GM19372 (cell line): ENCODE data around the gene WNT10A.

Experiments used
- ATAC-seq: cut with Tn5 transposase; IDR thresholded peaks from one replicate; pipeline ENCODE4 v1.9.1; 2021; ENCODE audit warnings: mild to moderate bottlenecking, low read depth, moderate library complexity; ENCODE audit not compliant: unreplicated experiment

Gene WNT10A

DNA sequence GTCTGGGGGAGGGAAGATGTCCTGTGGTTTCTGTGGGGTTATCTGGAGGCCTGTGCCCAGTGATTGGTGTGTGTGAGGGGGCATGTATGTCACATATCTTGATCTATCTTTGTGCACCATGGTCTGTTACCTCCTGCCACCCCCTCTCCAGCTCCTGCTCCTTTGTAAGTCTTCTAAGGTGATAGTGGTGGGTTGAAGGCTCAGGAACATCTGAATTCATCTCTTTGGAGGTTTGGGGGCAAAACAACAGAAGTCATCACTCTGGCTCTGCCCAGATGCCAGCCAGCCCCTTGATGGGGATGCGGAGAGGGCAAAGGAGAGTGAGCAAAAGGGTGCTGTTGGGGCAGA, 23.8 kb upstream of the WNT10A start:
- no peak for ATAC-seq

DNA sequence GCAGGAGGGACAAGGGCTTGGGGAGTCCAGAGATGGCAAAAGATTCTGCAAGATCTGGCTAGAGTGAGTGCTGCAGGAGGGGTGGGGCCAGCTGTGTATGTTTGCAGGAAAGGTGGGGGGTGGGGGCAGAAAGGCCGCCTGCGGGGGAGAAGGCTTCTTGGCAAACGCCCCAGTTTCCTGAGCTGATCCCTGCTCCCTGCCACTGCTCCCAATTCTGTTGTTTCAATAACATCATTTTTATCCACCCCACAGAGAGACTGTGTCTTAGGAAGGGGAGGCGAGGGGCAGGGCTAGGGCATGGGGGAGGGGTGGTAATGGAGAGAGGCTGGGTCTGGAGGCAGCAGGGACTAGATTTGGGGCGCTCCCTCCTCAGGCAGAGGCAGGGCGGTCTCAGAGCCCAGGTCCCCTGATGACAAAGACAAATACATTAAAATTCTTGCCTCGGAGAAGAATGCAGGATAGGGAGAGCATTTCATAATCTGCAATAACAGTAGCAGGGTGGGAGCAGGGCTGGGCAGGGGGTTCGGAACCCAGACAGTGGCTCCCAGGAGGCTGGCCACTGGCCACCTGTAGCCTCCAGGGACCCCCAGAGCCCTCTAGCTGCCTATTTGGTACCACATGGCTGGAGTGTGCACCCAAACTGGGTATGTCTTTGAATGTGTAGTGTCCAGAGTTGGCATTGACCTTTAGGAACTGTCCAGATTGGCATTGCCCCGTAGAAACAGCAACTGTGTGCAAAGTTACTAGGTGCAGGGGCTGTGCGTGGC, 23.1 kb upstream of the WNT10A start:
- no peak for ATAC-seq

- no peak for ATAC-seq
These were observed 22.6 kb upstream of the WNT10A start for GRCh38 chr2:218858138-218858445.

DNA sequence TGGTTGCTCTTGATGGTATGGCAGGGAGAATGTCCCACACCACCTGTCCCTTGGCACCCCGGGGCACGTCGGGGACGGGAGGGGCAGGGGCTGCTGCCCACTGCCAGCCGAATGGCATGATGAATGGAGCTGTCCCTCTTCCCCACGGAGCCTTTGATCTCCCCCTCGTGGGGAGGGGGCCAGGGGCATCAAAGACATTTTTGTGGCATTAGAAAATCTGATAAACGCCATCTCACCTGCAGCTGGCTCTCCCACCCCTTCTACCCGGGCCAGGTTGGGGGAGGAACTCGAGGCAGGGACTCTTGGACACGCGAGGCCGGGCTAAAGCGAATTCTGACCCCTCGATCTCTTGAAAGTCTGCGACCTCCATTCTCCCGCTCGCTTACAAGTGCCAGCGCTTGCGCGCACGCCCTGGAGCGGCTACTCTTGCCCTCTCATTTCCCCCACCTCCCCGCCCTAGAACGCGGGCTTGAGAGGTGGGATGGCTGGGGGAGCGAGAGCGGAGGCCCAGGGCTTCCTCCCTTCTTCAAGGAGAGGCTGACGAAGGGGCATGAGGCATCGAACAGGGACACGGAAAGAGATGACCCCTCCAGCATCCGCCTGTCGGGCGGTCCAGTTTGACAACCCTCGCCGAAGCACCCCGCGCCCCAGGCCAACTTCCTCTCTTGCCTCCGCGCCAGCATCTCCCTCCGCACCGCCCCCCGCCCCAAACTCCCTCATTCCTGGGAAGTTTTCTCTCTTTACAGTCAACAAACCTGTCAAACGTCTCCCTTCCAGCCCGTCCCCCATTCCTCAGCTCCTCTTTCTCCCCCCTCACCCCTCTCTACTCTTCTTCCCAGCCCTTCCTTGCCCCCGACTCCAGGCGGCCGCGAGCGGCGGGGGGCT, 21.7 kb upstream of the WNT10A start:
- ATAC-seq = no peak

DNA sequence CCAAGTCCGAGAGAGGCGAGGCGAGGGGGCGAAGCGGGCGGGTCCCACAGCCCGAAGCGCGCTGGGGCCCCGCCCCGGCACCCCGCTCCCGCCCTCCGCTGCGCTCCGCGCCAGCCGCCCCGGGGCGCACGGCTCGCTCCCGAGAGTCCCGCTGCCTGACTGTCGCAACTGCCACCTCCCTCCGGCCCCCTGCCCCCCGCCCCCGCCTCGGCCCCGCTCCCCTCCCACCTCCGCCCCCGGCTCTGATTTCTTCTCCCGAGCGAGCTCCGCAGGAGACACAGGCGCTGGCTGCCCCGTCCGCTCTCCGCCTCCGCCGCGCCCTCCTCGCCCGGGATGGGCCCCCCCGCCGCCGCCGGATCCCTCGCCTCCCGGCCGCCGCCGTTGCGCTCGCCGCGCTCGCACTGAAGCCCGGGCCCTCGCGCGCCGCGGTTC, 21.1 kb upstream of the WNT10A start, which contains the start of gene WNT6:
Gene WNT6, plus strand, starts transcription at position 250 of the 432 bp plus-strand sequence. CDS start 233 bp downstream, outside the sequence.
- no peak for ATAC-seq

DNA sequence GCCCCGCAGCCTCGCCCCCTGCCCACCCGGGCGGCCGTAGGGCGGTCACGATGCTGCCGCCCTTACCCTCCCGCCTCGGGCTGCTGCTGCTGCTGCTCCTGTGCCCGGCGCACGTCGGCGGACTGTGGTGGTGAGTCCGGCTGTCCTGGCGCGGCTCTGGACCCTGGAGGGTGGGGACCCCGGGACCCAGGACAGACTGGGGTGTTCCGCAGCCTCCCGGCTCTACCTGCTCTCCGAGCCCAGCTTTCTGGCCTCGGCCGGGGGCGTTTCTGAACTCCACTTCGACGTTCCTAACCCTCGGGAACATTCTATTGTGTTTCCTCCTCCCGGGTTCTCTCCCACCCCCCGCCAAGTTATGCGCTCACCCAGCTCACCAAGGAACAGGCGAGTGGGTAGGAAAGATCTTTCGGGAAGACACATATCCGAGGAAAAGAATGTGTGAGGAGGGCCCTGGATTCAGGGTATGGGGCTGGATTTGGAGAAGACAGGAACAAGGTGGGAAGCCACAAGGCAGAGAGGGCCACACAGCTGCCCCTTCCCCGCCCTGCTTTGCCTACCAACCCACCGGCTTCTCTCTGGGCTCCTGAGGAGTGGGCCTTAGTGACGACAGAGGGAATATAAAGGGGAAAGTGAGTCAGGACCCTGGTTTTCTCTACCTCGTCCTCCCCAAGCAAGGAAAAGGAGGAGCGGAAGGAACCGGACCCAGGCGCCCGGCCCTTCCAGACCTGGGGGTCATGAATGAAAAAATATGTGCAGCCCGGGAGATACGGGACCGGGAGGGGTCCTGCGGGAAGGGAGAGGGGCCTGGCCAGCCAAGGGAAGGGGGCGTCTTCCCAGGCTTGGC, 20.4 kb upstream of the WNT10A start:
- no peak for ATAC-seq

- ATAC-seq = no peak
These were observed 19.7 kb upstream of the WNT10A start for GRCh38 chr2:218860950-218861381.

GRCh38 chr2:218861645-218862318, 18.9 kb upstream of the WNT10A start:
- ATAC-seq = no peak

- ATAC-seq = no peak
These were observed 17.6 kb upstream of the WNT10A start for GRCh38 chr2:218863021-218863520.

- no peak for ATAC-seq
These were observed 15.3 kb upstream of the WNT10A start for GRCh38 chr2:218865396-218865795.

GRCh38 chr2:218865999-218866398, 14.7 kb upstream of the WNT10A start:
- ATAC-seq = no peak

DNA sequence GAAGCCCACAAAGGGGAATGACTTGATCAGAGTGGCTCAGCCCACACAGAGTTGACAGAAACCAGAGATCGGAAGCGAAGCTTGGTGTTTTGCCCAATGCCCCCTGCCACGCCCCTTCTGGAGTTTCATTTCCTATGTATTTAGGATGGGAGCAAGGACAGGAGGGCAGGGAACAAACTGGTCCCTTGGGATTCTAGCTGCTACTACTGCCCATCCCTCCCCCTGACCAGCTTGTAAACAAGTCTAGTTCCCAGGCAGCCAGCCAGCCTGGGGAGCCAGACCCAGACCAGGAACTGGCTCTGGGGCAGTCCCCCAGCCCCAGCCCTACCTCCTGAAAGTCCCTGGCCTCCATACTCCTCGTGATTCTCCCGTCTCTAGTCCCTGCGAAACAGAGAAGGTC, 12.8 kb upstream of the WNT10A start:
- ATAC-seq = no peak

DNA sequence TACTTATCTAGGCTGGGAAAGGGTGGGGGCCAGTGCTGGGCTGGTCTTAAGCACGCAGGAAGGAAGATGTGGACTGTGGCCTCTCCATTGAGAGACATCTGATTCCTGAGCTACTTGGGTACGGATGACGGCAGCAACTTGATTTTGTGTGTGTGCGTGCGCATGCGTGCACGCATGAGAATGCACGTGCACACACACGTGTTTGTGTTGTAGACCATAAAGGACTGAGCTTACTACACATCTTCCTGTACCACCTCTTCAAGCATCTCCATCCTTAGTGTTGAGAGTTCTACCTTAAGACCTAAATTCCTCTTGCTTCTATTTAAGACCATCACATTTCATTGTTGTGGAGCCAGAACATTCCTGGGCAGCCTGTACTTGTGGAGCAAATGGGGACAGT, 11.6 kb upstream of the WNT10A start:
- no peak for ATAC-seq

DNA sequence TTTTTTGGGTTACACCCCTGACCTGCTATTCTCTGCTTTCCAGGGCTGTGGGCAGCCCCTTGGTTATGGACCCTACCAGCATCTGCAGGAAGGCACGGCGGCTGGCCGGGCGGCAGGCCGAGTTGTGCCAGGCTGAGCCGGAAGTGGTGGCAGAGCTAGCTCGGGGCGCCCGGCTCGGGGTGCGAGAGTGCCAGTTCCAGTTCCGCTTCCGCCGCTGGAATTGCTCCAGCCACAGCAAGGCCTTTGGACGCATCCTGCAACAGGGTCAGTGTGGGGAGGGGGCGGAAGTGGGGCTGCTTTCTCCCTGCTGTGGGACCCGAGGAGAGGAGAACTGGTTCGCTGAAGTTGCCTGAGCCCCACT, 9.7 kb upstream of the WNT10A start:
- ATAC-seq = no peak

GRCh38 chr2:218871345-218872302, 9.0 kb upstream of the WNT10A start:
- ATAC-seq = no peak

DNA sequence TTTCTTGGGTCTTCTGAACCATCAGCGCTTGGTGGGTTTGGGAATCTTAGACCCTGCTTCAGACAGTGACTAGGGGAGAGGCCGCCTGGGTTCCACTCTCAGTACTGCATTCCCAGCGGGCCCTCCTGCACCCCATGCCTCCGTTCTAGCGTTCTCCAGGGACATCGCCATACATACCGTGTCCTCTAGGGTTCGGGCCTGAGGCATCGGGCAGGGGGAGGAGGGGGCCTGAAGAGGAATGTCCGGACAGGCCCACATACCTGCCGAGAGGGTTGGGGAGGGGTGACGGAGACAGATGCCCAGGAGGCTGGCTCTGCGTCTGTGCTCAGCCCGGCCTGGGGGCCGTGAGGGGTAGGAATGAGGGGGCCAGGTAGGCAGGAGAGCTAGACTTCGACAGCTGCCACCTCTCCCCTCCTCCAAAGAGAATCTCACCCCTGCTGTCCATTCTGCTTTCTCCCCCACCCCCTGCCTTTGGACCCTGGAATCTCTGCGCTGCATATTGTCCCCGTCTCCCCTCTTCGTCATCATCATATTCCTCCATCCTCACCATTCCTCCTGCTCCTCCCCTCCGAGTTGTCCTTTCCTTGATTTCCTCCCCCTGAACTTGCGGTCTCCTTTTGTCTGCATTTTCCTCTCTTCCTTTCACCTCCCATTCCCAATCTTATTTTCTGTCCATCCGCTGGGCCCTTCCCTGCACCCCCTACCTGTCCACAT, 7.8 kb upstream of the WNT10A start:
- ATAC-seq = no peak

DNA sequence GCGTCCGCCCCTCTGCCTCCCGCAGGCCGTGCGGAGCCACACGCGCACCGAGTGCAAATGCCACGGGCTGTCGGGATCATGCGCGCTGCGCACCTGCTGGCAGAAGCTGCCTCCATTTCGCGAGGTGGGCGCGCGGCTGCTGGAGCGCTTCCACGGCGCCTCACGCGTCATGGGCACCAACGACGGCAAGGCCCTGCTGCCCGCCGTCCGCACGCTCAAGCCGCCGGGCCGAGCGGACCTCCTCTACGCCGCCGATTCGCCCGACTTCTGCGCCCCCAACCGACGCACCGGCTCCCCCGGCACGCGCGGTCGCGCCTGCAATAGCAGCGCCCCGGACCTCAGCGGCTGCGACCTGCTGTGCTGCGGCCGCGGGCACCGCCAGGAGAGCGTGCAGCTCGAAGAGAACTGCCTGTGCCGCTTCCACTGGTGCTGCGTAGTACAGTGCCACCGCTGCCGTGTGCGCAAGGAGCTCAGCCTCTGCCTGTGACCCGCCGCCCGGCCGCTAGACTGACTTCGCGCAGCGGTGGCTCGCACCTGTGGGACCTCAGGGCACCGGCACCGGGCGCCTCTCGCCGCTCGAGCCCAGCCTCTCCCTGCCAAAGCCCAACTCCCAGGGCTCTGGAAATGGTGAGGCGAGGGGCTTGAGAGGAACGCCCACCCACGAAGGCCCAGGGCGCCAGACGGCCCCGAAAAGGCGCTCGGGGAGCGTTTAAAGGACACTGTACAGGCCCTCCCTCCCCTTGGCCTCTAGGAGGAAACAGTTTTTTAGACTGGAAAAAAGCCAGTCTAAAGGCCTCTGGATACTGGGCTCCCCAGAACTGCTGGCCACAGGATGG, 7.1 kb upstream of the WNT10A start:
- ATAC-seq = no peak
